Measurements from ENCODE around the gene ITFG2.
"Not testable (repeated sequence)": the region's sequence is repeated elsewhere in the genome, so short reads cannot be mapped to it uniquely, and the experiment has no call there.

ITFG2 gene

GRCh38 chr12:2864198-2864597 is 51.7 kb downstream of the ITFG2 start:
- Histone ChIP-seq H4K20me1 (ENCODE audit: insufficient read depth, low read length) (peaks cover 23% of the 10 kb centered on the region), H3K4me1 (ENCODE audit: insufficient read depth, low read length) (no peaks in the 10 kb centered on the region), H3K79me2 (ENCODE audit: insufficient read depth, low read length) (peaks cover 4% of the 10 kb centered on the region), H3K36me3 (ENCODE audit: insufficient read depth, low read length) (peaks cover 89% of the 10 kb centered on the region), H3K27ac (ENCODE audit: low read length) (no peak overlapping the region), H3K4me2 (ENCODE audit: insufficient read depth, low read length) (no peak overlapping the region), H3K9me3 (ENCODE audit: insufficient read depth, low read length, severe bottlenecking) (no peaks in the 10 kb centered on the region), H3K27me3 (ENCODE audit: insufficient read depth, low read length, poor library complexity) (no peaks in the 10 kb centered on the region), H3K4me3 (ENCODE audit: low read depth in 1 of 2, low read length in 2 of 2) (no peak overlapping the region), H3K9ac (ENCODE audit: low read depth, low read length) (no peak overlapping the region), H2AFZ (ENCODE audit: low read depth, low read length) (no peak overlapping the region)
- no peak for ATAC-seq (ENCODE audit: insufficient read depth, low read depth)
- TF ChIP-seq CTCF (IDR thresholded peaks at IDR 0.05; ENCODE audit: borderline replicate concordance, extremely low read depth, low read length, poor library complexity, severe bottlenecking) (no peak), EZH2 (IDR thresholded peaks at IDR 0.05; ENCODE audit: borderline replicate concordance, low read depth, low read length, severe bottlenecking) (no peak)
- no peak for DNase-seq

- H3K27ac ChIP-seq (ENCODE audit: low read length); H3K9me3 ChIP-seq (ENCODE audit: insufficient read depth, low read length, severe bottlenecking); H3K4me2 ChIP-seq (ENCODE audit: insufficient read depth, low read length); H2AFZ ChIP-seq (ENCODE audit: low read depth, low read length); H3K9ac ChIP-seq (ENCODE audit: low read depth, low read length); H3K27me3 ChIP-seq (ENCODE audit: insufficient read depth, low read length, poor library complexity); H3K4me3 ChIP-seq (ENCODE audit: low read depth in 1 of 2, low read length in 2 of 2); ATAC-seq (ENCODE audit: insufficient read depth, low read depth); DNase-seq: not testable (repeated sequence)
- Histone ChIP-seq H4K20me1 (ENCODE audit: insufficient read depth, low read length) (peaks cover 39% of the 10 kb centered on the region), H3K4me1 (ENCODE audit: insufficient read depth, low read length) (peaks cover 16% of the 10 kb centered on the region), H3K79me2 (ENCODE audit: insufficient read depth, low read length) (peaks cover 48% of the 10 kb centered on the region), H3K36me3 (ENCODE audit: insufficient read depth, low read length) (peaks cover 96% of the 10 kb centered on the region)
These were observed 56.6 kb downstream of the ITFG2 start for GRCh38 chr12:2868986-2869632.

Data from DND-41 (cell line).